NOMO-1 (cell line): ENCODE data around the gene ADAR.
A peak's percentile ranks its signal among the peaks of the same experiment; 100 is the strongest.

Experiments used
- DNase-seq, 2 experiments: peaks; one replicate each; lab custom pipeline; 2025; ENCODE audit not compliant: unreplicated experiment in 2 of 2; lab: John Stamatoyannopoulos, UW

Gene ADAR

GRCh38 chr1:154619181-154619948 is 11.4 kb upstream of the ADAR start:
- no peak for DNase-seq

- no peak for DNase-seq
Measured at GRCh38 chr1:154616659-154617345, 8.8 kb upstream of the ADAR start.

- DNase-seq: no peak
Measured at GRCh38 chr1:154615411-154615810, 7.4 kb upstream of the ADAR start.

- no peak for DNase-seq
Measured at GRCh38 chr1:154614901-154615300, 6.9 kb upstream of the ADAR start.

- no peak for DNase-seq
Measured at GRCh38 chr1:154614247-154614646, 6.3 kb upstream of the ADAR start.

GRCh38 chr1:154611150-154611862 is 3.3 kb upstream of the ADAR start:
- DNase-seq: no peak

GRCh38 chr1:154609398-154610380 is 1.7 kb upstream of the ADAR start:
- no peak for DNase-seq

GRCh38 chr1:154608397-154609270 is 648 bp upstream of the ADAR start:
- peak in 1 of 2 experiments; percentile 31 for DNase-seq

- DNase-seq: peak in 1 of 2 experiments; percentile 14
Measured at GRCh38 chr1:154607106-154607608, 829 bp downstream of the ADAR start.

GRCh38 chr1:154605534-154605933 is 2.5 kb downstream of the ADAR start:
- DNase-seq: no peak

- DNase-seq: no peak
Measured at GRCh38 chr1:154603317-154603716, 4.7 kb downstream of the ADAR start.

- no peak for DNase-seq
Measured at GRCh38 chr1:154599658-154600057, 8.3 kb downstream of the ADAR start.

GRCh38 chr1:154598871-154599635 is 8.9 kb downstream of the ADAR start:
- DNase-seq: no peak

- no peak for DNase-seq
Measured at GRCh38 chr1:154595621-154596020, 12.4 kb downstream of the ADAR start.

GRCh38 chr1:154594811-154595210 is 13.2 kb downstream of the ADAR start:
- no peak for DNase-seq

- DNase-seq: no peak
Measured at GRCh38 chr1:154593390-154593789, 14.6 kb downstream of the ADAR start.

- DNase-seq: no peak
Measured at GRCh38 chr1:154591206-154591605, 16.8 kb downstream of the ADAR start.

GRCh38 chr1:154590756-154591155 is 17.2 kb downstream of the ADAR start:
- DNase-seq: no peak

- DNase-seq: no peak
Measured at GRCh38 chr1:154589780-154590179, 18.2 kb downstream of the ADAR start.
